NCI-H1417 treated with DMSO at 0.1 percent for 48 hours (cell line): ENCODE results near the gene ATP1B4.
"Not testable (repeated sequence)": the region's sequence is repeated elsewhere in the genome, so short reads cannot be mapped to it uniquely, and the experiment has no call there.

Experiments
- DNase-seq: peaks from one replicate; lab custom pipeline; 2025; lab: John Stamatoyannopoulos, UW

ATP1B4 gene

GRCh38 chrX:120361764-120362305 lies at the start of gene ATP1B4:
Gene ATP1B4 (plus strand): TSS chrX:120362089. CDS start chrX:120362169, 80 bp downstream.
- no peak for DNase-seq

GRCh38 chrX:120315776-120316175 lies 46.1 kb upstream of the ATP1B4 start:
- DNase-seq: no peak

GRCh38 chrX:120316587-120317283 lies 45.2 kb upstream of the ATP1B4 start:
- no peak for DNase-seq

- DNase-seq: no peak
Measured at GRCh38 chrX:120318411-120318810, 43.5 kb upstream of the ATP1B4 start.

GRCh38 chrX:120321520-120322281 lies 40.2 kb upstream of the ATP1B4 start:
- no peak for DNase-seq

GRCh38 chrX:120331116-120331515 lies 30.8 kb upstream of the ATP1B4 start:
- DNase-seq: no peak

GRCh38 chrX:120332394-120332793 lies 29.5 kb upstream of the ATP1B4 start:
- no peak for DNase-seq

GRCh38 chrX:120334151-120334550 lies 27.7 kb upstream of the ATP1B4 start:
- DNase-seq: no peak

GRCh38 chrX:120334603-120335002 lies 27.3 kb upstream of the ATP1B4 start:
- no peak for DNase-seq

GRCh38 chrX:120335289-120335688 lies 26.6 kb upstream of the ATP1B4 start:
- DNase-seq: no peak

GRCh38 chrX:120336899-120337298 lies 25.0 kb upstream of the ATP1B4 start:
- DNase-seq: no peak

GRCh38 chrX:120344566-120344965 lies 17.3 kb upstream of the ATP1B4 start:
- not testable (repeated sequence) for DNase-seq

GRCh38 chrX:120350450-120351138 lies 11.3 kb upstream of the ATP1B4 start:
- DNase-seq: no peak

GRCh38 chrX:120356084-120356483 lies 5.8 kb upstream of the ATP1B4 start:
- no peak for DNase-seq

GRCh38 chrX:120357186-120357585 lies 4.7 kb upstream of the ATP1B4 start:
- no peak for DNase-seq

- peak; percentile 12 for DNase-seq
Measured at GRCh38 chrX:120358737-120359456, 3.0 kb upstream of the ATP1B4 start.

GRCh38 chrX:120365320-120365719 lies 3.4 kb downstream of the ATP1B4 start:
- DNase-seq: no peak

- no peak for DNase-seq
Measured at GRCh38 chrX:120365968-120366367, 4.1 kb downstream of the ATP1B4 start.

GRCh38 chrX:120366794-120367193 lies 4.9 kb downstream of the ATP1B4 start:
- DNase-seq: no peak

GRCh38 chrX:120367402-120368109 lies 5.7 kb downstream of the ATP1B4 start:
- DNase-seq: no peak

GRCh38 chrX:120372667-120373370 lies 10.9 kb downstream of the ATP1B4 start:
- no peak for DNase-seq
